HG03159 (cell line): Measurements from ENCODE around the gene ARHGEF12.

Experiments used
- ATAC-seq: cut with Tn5 transposase; IDR thresholded peaks from one replicate; pipeline ENCODE4 v1.9.1; 2021; ENCODE audit warnings: mild to moderate bottlenecking, moderate library complexity; ENCODE audit not compliant: unreplicated experiment

The ARHGEF12 gene

DNA sequence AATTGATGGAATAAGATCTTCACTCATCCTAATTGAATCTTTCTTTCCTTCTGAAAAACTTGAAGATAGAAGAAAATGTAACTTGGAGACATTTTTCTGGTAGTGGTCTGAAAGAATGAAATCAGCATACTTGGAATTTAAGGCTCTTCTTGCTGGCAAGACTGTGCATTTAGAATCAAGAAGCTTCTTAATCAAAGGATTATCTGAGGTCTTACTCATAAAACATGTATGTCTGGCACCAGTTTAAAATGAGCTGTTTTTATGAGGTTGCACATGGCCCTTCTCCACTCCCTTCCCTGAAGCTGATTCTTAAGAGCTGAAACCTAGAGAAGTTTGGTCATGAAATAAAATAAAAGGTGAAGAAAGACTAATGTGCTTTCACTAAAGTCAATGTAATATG, 77.3 kb downstream of the ARHGEF12 start:
- ATAC-seq = no peak

DNA sequence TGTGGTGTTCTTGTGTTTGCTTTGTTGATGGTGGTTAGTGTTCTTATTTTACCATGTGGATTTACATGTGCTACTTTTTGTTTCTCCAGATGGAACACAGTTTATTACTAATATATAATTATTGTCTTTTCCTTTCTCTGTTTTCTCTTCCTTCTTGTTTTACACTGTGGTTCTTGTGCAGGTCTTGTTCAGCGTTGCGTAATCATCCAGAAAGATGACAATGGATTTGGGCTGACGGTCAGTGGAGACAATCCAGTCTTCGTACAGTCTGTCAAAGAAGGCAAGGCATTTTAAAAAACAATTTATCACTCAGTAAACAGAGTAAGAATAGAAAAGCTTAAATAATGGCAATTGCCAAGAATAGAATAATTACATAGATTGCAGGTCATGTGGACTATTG, 84.4 kb downstream of the ARHGEF12 start:
- no peak for ATAC-seq

DNA sequence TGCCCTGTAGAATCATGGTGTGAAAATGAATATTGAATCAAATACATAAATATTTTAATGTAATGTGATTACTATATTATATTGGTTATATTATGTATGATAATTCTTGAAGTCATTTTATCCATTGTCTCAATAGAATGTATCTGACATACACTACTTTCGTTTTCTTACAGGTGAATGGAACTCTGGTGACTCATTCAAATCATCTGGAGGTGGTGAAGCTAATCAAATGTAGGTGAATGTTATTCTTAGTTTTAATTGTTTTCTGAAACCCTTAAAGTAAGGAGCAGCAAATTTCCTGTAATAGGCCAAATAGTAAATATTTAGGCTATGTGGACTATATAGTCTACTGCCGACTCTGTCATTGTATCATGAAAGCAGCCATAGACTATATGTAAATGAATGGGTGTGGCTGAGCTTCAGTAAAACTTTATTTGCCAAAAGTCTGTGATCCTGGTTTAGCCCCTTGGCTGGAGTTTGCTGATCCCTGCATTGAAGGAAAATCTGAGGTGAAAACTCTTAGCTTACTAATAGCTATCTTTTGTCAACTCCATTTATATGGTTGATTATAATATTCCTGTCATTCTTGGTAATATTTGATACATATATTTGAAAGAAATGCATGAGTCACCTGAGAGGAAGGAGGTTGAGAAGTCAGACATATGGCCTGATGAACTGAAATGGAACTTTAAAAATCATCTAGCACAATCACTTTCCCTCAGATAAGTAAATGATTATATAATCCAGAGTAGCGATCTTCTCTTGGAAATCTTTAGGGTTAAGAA, 88.2 kb downstream of the ARHGEF12 start:
- no peak for ATAC-seq

DNA sequence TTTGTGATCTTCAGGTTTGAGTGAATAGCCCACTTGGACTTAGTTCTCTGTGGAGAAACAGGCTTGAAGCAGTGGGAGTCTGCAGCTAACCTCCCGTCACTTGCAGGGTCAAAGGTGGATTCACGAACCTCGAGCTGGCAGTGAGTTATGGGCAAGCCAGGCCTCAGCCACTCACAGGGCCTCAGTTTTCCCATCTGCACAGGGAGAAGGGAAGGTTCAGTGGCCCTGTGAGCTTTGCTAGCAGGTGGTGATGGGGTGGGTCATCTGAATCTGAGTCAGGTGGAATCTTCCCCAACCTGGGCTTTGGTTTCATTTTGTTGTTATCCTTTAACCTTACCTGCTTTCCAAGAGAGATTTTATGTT, 88.7 kb downstream of the ARHGEF12 start:
- ATAC-seq = no peak

DNA sequence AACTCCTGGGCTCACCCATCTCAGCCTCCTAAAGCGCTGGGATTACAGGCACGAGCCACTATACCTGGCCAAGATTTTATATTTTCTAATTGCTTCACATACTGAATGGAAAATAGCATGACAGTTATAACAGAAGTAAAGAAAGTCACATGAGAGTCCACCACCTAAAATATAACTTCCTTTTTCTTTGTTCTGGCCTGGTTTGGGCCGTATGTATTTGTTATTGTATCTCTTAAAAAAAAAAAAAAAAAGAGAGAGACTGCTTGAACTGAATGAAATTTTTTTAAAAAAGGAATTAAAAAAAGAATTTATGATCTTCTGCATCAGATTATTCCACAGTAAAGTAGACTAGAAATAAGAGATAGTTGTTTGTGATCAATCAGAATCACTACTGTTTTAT, 89.3 kb downstream of the ARHGEF12 start:
- no peak for ATAC-seq

DNA sequence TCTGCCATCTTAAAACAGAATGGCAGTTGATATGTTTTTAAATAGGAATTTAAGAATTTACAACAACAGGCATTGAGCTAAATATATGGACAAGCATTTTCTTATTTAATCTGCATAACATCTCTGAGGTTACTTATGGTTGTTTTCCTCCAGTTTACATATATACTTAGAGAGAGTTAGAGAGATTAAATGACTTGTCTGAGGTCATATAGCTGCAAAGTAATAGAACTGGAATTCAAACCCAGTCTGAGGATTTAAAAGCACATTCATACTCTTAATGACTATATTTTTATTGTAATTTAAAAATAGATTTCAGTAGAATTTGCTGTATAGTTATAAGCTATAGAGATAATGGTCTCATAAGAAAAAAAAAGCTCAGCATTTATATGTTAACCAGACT, 93.9 kb downstream of the ARHGEF12 start:
- ATAC-seq = no peak

DNA sequence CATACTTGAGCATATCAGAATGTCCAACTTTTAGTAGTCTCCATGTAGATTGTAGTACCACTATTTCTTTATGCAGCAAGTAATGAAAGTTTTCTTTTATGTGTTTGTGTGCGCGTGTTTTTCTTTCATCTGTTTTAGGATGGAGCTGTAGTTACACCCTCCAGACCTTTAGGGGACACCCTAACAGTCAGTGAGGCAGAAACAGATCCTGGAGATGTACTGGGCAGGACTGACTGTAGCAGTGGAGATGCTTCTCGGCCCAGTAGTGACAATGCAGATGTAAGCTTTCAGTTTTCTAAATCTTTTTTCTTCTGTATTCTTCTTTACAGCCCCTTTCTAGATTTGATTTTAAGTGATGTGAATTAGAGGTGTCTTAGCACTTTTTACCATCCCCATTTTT, 95.4 kb downstream of the ARHGEF12 start:
- ATAC-seq = no peak

DNA sequence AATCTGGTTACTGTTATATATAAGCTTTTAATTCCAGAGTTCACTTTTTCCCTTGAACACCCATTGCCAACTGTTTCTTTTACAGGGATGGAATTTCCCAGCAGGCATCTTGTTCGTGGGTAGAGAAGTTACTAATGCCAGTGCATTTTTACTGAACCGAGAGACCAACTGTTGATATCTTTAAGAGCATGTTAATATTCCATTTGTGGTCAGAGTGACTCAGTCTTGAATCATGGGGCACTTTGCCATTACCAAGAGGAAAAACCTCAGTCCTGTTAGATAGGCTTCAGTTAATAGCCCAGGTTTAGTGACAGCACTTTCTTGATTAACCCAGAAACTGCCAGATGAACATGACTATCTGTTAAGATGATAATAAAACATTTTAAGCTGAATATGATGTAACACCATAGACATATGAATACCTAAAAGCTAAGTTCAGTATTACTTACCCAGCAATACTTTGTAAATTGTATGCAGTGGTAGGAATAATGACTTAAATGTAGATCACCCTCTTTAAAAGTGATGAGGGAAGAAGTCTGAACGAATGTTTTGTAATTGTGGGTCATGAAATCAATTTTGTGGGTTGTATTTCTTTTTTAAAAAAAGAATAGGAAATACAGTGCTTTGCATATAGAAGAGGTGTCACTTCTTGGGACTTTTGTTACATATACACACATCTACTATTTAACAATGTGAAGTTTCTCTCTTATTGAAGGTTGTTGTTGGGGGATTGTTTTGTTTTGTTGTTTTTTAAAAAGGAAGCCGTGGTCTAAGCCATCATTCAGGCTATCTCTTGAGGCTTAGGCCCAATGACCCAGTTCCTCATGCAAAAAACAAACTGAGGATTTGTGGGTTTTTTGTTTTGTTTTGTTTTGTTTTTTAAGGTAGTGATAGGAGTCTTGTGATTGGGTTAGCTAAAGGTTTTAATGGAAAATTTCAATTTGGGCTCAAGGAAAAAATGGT, 96.1 kb downstream of the ARHGEF12 start:
- ATAC-seq = no peak

DNA sequence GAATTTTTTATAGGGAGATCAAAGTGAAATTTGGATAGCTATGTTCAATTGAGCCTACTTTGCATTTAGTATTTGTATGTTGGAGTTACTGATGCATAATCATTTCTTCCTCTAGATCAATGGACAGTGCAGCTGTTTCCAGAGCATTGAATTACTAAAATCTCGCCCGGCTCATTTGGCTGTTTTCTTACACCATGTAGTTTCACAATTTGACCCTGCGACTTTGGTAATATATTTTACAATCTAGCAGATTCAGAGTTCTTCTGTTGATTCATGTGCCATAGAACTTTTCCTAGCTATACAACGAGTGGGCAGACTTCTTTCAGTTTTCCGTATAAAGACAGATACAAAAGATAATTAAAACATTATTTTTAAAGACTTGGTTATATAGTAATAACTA, 105.4 kb downstream of the ARHGEF12 start:
- no peak for ATAC-seq

DNA sequence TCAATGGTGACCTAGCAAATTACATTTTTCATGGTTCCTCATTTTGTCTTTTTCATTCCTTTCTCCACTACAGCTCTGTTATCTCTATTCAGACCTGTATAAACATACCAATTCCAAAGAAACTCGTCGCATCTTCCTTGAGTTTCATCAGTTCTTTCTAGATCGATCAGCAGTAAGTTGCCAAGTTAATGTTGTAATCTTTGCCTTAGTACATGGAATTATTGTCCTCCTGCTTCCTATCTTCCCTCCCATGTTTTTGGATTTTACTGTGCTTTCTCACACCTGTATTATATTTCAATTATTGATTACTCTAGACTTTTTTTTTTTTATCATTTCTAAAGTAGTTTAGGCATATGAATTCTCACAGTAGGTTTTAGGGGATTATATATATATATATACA, 105.8 kb downstream of the ARHGEF12 start:
- no peak for ATAC-seq

DNA sequence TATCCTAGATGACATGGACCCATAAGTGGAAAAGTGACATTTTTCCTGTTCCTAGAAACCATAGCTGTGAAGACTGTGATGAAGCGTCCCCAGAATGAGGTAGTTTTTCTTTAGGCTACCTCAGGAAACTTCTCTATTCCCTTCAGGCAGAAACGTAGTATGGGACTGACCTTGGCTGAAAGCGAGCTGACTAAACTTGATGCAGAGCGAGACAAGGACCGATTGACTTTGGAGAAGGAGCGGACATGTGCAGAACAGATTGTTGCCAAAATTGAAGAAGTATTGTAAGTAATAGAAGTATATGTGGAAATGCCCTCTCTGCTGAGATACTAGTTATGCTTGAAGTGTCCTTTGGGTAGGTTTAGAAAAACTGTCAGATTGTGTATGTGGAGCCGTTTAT, 110.6 kb downstream of the ARHGEF12 start:
- no peak for ATAC-seq

DNA sequence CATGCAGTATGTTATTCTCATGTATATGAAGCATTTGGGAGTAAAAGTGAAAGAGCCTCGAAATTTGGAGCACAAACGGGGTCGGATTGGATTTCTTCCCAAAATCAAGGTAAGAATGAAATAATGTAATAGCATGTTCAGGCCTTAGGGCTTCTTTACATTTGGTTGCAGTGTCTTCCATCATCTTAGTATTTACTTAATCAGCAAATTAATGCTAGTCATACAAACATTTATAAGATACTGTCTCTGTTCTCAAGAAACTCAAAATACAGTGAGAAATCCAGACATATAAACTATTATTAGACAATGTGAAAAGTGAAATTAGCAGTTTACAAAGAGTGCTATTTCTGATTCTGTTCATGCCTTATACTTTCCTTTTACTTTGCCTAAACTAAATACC, 112.0 kb downstream of the ARHGEF12 start:
- no peak for ATAC-seq

DNA sequence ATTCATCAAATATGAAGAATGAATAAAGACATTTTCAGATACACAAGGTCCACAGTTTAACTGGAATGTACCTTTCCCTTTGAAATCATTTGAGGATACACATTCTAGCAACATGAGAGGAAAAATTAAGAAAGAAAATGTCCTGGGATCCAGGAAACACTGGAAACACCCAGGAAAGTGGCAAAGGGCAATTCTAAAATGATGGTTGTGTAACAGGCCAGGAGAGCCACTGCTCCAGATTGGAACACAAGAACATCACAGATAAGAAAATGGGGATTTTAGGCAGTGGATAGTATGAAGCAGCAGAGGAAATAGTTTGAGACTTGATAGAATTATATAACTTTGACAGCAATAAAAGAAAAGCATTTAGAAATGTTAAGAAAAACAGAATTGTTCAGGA, 119.3 kb downstream of the ARHGEF12 start:
- ATAC-seq = no peak

DNA sequence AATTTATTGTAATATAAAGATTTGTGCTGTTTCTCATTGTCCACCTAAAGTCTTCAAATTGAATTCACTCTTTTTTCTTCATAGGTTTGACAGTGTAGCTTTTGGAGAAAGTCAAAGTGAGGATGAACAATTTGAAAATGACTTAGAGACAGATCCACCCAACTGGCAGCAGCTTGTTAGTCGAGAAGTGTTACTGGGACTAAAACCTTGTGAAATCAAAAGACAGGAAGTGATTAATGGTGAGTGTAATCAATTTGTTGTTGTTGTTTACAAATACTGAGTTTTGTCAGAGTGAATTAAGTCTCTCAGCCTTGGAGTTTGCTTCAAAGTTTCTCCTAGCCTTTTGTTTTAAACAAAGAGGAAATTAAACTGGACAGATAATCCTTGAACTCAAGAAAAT, 121.8 kb downstream of the ARHGEF12 start:
- no peak for ATAC-seq

DNA sequence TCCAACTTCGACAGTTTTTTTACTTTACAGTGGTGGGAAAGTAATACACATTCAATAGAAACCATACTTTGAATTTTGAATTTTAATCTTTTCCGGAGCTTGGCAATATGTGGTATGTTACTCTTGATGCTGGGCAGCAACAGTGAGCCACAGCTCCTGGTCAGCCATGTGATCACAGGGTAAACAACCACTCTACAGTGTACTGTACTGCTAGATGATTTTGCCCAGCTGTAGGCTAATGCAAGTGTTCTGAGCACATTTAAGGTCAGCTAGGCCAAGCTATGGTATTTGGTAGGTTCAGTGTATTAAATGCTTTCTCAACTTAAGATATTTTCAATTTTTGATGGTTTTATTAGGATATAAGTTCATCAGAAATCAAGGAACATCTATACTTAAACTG, 126.6 kb downstream of the ARHGEF12 start:
- ATAC-seq = no peak

DNA sequence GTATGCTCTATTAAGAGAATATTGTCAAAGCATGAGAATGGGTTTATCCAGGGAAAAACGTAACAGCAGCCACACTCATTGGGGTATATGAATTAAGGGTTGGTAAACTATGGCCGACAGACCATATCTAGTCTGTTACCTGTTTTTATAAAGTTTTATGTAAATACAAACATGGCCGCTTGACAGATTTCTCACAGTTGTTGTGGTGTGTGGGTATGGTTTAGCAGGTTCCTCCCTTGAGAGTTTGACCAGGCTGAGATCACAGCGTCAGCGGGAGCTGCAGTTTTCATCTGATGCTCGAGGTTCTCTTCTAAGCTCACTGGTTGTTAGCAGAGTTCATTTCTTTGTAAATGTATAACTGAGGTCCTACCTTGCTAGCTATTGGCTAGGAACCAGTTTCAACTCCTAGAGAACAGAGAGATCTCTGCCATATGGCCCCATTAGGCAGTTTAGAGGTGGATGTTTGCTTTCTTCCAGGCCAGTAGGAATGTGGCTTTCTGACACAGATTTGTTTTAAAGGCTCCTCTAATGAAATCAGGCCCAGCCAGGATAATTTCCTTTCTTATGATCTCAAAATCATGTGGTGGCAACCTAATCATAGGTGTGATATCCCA, 129.8 kb downstream of the ARHGEF12 start:
- no peak for ATAC-seq

DNA sequence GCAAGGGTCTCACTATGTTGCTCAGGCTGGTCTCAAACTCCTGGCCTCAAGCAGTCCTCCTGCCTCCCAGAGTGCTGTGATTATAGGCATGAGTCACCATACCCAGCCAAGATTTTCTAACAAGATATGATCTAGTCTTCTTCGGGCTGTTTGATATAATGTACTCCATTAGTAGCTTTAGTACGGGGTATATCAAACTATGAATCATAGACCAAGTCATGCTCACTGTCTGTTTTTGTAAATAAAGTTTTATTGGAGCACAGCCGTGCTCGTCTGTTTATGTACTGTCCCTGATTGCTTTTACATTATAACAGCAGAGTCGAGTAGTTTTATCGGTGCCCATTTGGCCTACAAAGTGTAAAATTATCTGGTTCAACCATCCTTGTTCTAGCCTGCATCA, 131.4 kb downstream of the ARHGEF12 start:
- no peak for ATAC-seq

DNA sequence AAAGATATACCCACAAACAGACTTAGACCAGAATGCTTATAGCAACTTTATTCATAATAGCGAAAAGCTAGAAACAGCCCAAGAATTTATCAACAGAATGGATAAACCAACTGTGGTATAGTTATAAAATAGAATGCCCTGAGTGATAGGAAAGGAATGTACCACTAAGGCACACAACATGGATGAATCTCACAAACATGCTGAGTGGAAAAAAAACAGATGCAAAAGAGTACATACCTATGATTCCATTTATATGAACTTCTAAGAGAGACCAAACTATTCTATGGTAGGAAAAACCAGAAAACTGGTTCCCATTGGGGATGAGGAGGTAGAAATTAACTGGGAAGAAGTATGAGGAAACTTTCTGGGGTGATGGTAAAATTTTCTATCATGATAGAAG, 134.9 kb downstream of the ARHGEF12 start:
- ATAC-seq = no peak

DNA sequence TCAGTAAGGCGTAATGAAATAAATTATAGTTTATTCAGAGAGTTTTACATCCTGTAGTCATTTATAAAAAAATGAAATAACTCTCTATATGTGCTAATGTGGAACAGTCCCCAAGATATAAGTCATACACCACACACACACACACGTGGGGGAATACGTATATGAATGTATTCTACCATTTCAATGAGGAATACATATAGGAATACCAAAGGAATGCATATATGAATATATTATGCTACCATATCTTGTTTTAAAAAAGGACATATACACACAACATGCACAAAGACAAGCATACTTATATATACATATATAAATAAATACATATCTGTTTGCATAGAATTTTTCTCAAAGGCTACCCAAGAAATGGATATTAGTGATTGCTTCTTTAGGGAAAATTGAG, 135.8 kb downstream of the ARHGEF12 start:
- no peak for ATAC-seq

DNA sequence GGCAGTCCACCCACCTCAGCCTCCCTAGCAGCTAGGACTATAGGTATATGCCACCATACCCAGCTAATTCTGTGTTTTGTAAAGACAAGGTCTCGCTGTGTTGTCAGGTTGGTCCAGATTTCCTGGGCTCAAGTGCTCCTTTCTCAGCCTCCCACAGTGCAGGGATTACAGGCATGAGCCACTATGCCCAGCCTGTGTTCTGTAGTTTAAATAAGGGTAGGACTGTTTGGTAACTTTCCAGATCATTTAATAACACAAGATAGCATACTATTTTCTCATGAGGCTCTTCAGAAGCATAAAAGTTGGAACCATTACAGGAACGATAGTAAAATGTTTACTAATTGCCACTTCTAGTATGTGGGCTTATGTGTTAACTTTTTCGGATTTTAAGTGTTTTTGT, 137.3 kb downstream of the ARHGEF12 start:
- ATAC-seq = no peak

DNA sequence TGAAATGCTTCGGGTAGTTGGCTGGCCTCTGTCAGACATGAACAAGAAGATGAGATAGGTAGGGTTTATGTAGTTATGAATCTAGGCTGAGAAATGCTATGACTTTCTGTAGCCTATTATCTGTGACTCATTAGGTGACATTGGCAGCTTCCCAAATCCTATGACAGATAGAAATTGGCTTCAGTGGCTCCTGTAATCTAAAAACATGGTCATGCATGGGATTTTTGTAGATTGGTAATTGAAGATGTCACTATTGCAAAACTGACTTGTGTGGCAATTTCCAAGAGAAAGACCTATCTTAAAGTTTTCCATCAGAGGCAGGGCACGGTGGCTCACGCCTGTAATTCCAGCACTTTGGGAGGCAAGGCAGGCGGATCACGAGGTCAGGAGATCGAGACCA, 145.9 kb downstream of the ARHGEF12 start:
- no peak for ATAC-seq

DNA sequence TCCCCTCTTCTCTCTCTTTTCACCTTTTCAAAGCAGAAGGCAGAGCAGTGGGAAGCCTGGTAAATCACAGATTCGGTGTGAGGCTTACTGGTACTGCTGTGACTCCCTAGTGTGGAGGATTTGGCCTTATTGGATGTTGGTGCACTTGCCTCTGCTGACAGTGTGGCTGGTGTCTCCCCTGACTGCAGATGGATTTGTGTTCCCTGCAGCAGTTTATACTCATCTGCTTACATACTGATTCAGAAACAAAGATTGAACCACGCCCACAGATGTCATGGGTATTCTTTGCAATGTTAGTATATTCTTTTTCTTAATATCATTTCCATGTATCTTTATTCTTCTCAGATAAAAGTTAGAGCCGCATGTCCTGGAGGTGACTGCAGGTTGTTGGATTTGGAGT, 148.5 kb downstream of the ARHGEF12 start:
- no peak for ATAC-seq
